GM12878 (cell line): Measurements from ENCODE around the gene SNX17. TPM values are rescaled to one million over a fixed set of nuclear protein-coding genes. Genes with fewer than 3 reads are reported as not detected.

Experiments used
- ATAC-seq: fragments of 200-7000 bp; cut with Tn5 transposase; 3 replicates; pipeline ENCODE4 v1.9.1; 2020; ENCODE audit warnings: mild to moderate bottlenecking, moderate library complexity
- BruUV-seq: library from RNA; stranded (reverse); fragments of 400-500 nt; replicated peaks from 2 replicates; lab custom pipeline; 2021; lab: Mats Ljungman, UMichigan
- CTCF ChIA-PET: fragments of 300-600 bp; sonication (Branson Sonifier 250); formaldehyde crosslinking; extraction: SDS; loops from one replicate; lab custom pipeline; 2021; ENCODE audit warnings: inconsistent platforms; lab: Yijun Ruan, JAX
- POLR2A ChIA-PET: fragments of 350-600 bp; formaldehyde crosslinking; extraction: SDS; loops from one replicate; lab custom pipeline; 2021; ENCODE audit warnings: inconsistent platforms; lab: Charles Lee
- RAD21 ChIA-PET: fragments of 300-600 bp; sonication (Branson Sonifier 250); formaldehyde crosslinking; loops from one replicate; lab custom pipeline; 2023; ENCODE audit warnings: antibody characterized with exemption; ENCODE audit not compliant: unreplicated experiment; lab: Charles Lee
- SMC1A ChIA-PET: fragments of 300-600 bp; sonication (Branson Sonifier 250); formaldehyde crosslinking; loops from one replicate; lab custom pipeline; 2023; ENCODE audit not compliant: unreplicated experiment, uncharacterized antibody; lab: Charles Lee
- DNase-seq: peaks from one replicate; pipeline ENCODE4 v3.0.0-alpha.2; 2011; ENCODE audit warnings: low read depth, low spot score
- FAIRE-seq: peaks from 3 replicates; lab custom pipeline; 2011; peaks lifted over from hg19 to GRCh38; lab: Jason Lieb, UNC
- H2AFZ ChIP-seq: 2 replicates; pipeline ENCODE4 v1.6.0; 2011; ENCODE audit warnings: low read depth, low read length, control low read depth; ENCODE audit not compliant: control insufficient read depth
- H3K27ac ChIP-seq: 2 replicates; pipeline ENCODE4 v1.5.1; 2011; ENCODE audit warnings: control low read depth; ENCODE audit not compliant: control insufficient read depth, insufficient read depth
- H3K27me3 ChIP-seq, 2 experiments: replicated peaks in 1 of 2; 2 replicates each; pipeline versions ENCODE4 v1.6.0 to v1.6.1; 2011; ENCODE audit warnings: low read length in 1 of 2; ENCODE audit not compliant: control insufficient read depth in 2 of 2, insufficient read depth in 2 of 2
- H3K36me3 ChIP-seq, 2 experiments: 2 replicates each; pipeline ENCODE4 v1.5.1; 2011; ENCODE audit warnings: low read length in 1 of 2; ENCODE audit not compliant: control insufficient read depth in 2 of 2, insufficient read depth in 2 of 2
- H3K4me1 ChIP-seq: 2 replicates; pipeline ENCODE4 v1.6.1; 2011; ENCODE audit warnings: mild to moderate bottlenecking, low read length, moderate library complexity, mixed read lengths; ENCODE audit not compliant: control insufficient read depth, insufficient read depth
- H3K4me2 ChIP-seq: 2 replicates; pipeline ENCODE4 v1.6.0; 2011; ENCODE audit warnings: control low read depth; ENCODE audit not compliant: control insufficient read depth, insufficient read depth
- H3K4me3 ChIP-seq: fragments of 200-600 bp; sonication (generic); 2 replicates; pipeline ENCODE4 v1.5.1; 2016
- H3K79me2 ChIP-seq: 2 replicates; pipeline ENCODE4 v1.6.0; 2011; ENCODE audit warnings: low read length; ENCODE audit not compliant: control insufficient read depth, insufficient read depth
- H3K9ac ChIP-seq: 2 replicates; pipeline ENCODE4 v1.8.0; 2011; ENCODE audit warnings: low read length, control low read depth, mixed read lengths; ENCODE audit not compliant: control insufficient read depth, insufficient read depth
- H3K9me3 ChIP-seq: replicated peaks from 3 replicates; pipeline ENCODE4 v1.5.1; 2011; ENCODE audit warnings: mild to moderate bottlenecking, low read length; ENCODE audit not compliant: control insufficient read depth, insufficient read depth
- H4K20me1 ChIP-seq: 2 replicates; pipeline ENCODE4 v1.6.0; 2011; ENCODE audit not compliant: control insufficient read depth, insufficient read depth
- BACH1 ChIP-seq: fragments of 450-650 bp; IDR thresholded peaks from 2 replicates; pipeline ENCODE4 v1.6.1; 2017; ENCODE audit warnings: mild to moderate bottlenecking, borderline replicate concordance
- CBX3 ChIP-seq: fragments of 200-600 bp; sonication (generic); IDR thresholded peaks from 2 replicates; pipeline ENCODE4 v1.6.1; 2016; ENCODE audit warnings: low read depth, borderline replicate concordance
- CTCF ChIP-seq, 3 experiments: IDR thresholded peaks in 2 of 3; conservative IDR thresholded peaks in 1 of 3; 2 replicates each; pipeline ENCODE4 v1.5.1; 2011; ENCODE audit warnings: low read depth in 3 of 3, low read length in 3 of 3, mild to moderate bottlenecking in 3 of 3, control low read depth in 2 of 3, moderate library complexity in 2 of 3, inconsistent platforms in 1 of 3, mixed read lengths in 1 of 3; ENCODE audit not compliant: control insufficient read depth in 2 of 3, insufficient read depth in 1 of 3; ENCODE audit errors: extremely low read depth in 1 of 3
- E2F4 ChIP-seq: IDR thresholded peaks from 2 replicates; pipeline ENCODE4 v1.6.1; 2012; ENCODE audit warnings: low read depth, low read length, improper control_type of control experiment
- FOS ChIP-seq: IDR thresholded peaks from 3 replicates; pipeline ENCODE4 v1.6.1; 2011; ENCODE audit warnings: borderline replicate concordance; ENCODE audit not compliant: insufficient read length; ENCODE audit errors: extremely low read depth
- HSF1 ChIP-seq: fragments of 150-350 bp; IDR thresholded peaks from 2 replicates; pipeline ENCODE4 v1.6.1; 2014; ENCODE audit warnings: mild to moderate bottlenecking, low read depth, low read length
- IKZF1 ChIP-seq: fragments of 450-650 bp; conservative IDR thresholded peaks from 2 replicates; pipeline ENCODE4 v1.6.1; 2017; ENCODE audit warnings: antibody characterized with exemption, mild to moderate bottlenecking
- KLF5 ChIP-seq: fragments of 450-650 bp; IDR thresholded peaks from 2 replicates; pipeline ENCODE4 v1.6.1; 2014; ENCODE audit warnings: mild to moderate bottlenecking; ENCODE audit not compliant: partially characterized antibody
- MYC ChIP-seq: IDR thresholded peaks from 2 replicates; pipeline ENCODE4 v1.6.1; 2011; ENCODE audit warnings: mild to moderate bottlenecking, low read length, moderate library complexity, inconsistent platforms; ENCODE audit not compliant: insufficient read depth, insufficient replicate concordance, insufficient read length, severe bottlenecking
- POLR2AphosphoS5 ChIP-seq: IDR thresholded peaks from 2 replicates; pipeline ENCODE4 v1.6.1; 2011; ENCODE audit warnings: mild to moderate bottlenecking, low read length, inconsistent platforms
- SREBF2 ChIP-seq: IDR thresholded peaks from 2 replicates; pipeline ENCODE4 v1.6.1; 2012; ENCODE audit warnings: mild to moderate bottlenecking, low read length
- TAF1 ChIP-seq: IDR thresholded peaks from 2 replicates; pipeline ENCODE4 v1.6.1; 2011; ENCODE audit warnings: mild to moderate bottlenecking, low read depth, low read length, borderline replicate concordance
- ZBTB11 ChIP-seq: fragments of 450-650 bp; formaldehyde crosslinking; IDR thresholded peaks from 2 replicates; pipeline ENCODE4 v1.5.0; 2022; ENCODE audit warnings: mild to moderate bottlenecking, missing genetic modification characterization
- ZNF217 ChIP-seq: fragments of 450-650 bp; IDR thresholded peaks from 2 replicates; pipeline ENCODE4 v1.6.1; 2017; ENCODE audit warnings: antibody characterized with exemption, mild to moderate bottlenecking
- ZNF384 ChIP-seq: IDR thresholded peaks from 2 replicates; pipeline ENCODE4 v1.6.1; 2012; ENCODE audit warnings: low read depth, mild to moderate bottlenecking, low read length, improper control_type of control experiment, borderline replicate concordance
- ZNF622 ChIP-seq: fragments of 450-650 bp; IDR thresholded peaks from 2 replicates; pipeline ENCODE4 v1.6.1; 2017; ENCODE audit warnings: mild to moderate bottlenecking, inconsistent platforms
- WGBS: methylation state at CpG from one replicate; pipeline ENCODE4 v1.1.6; 2016; ENCODE audit warnings: low lambda C conversion rate; ENCODE audit not compliant: insufficient replicate concordance, insufficient coverage; ENCODE audit errors: missing lambda C conversion rate; 5-methylcytosine and 5-hydroxymethylcytosine counted together
- in situ Hi-C: fragments of 300-500 bp; cut with MboI; formaldehyde crosslinking; loops from 9 replicates; pipeline ENCODE4 v1.14.3; 2018; ENCODE audit warnings: mixed read lengths
- intact Hi-C: fragments of 100-400 bp; cut with micrococcal nuclease; formaldehyde crosslinking; loops from one replicate; pipeline ENCODE4 v1.14.2; 2022; ENCODE audit not compliant: unreplicated experiment
- polyA plus RNA-seq, 11 experiments: library from polyadenylated mRNA; depleted of rRNA in 4 of 11; unstranded in 6 of 11; stranded (reverse) in 5 of 11; fragments of >200 nt; fragmentation: Nextera tagmentation in 4 of 11; fragmentation: Illumina TruSeq in 1 of 11; extraction: Ambion mirVana in 4 of 11; extraction: Trizol in 1 of 11; gene quantifications; 1 replicate in 1 of 11; 2 replicates in 10 of 11; pipeline versions ENCODE4 v1.2.1 to v1.2.3, GENCODE V29; 2011 to 2016; ENCODE audit warnings: inconsistent platforms in 2 of 11, missing spikeins in 2 of 11, low read depth in 1 of 11
- total RNA-seq, 4 experiments: library from RNA; depleted of rRNA in 3 of 4; stranded (reverse); fragments of >200 nt in 3 of 4; fragmentation: Illumina TruSeq in 1 of 4; extraction: Trizol in 1 of 4; gene quantifications; 2 replicates each; pipeline versions ENCODE4 v1.2.1 to v1.2.3, GENCODE V29; 2013 to 2021

The SNX17 gene
- total and polyA plus RNA-seq, 10 of the 15 experiments (the other 5 are each of a cell fraction or from before 2014, with no cell fraction given): 6.5 to 116 (median 84.4) TPM

GRCh38 chr2:27412419-27413152 lies 42.2 kb downstream of the SNX17 start:
- CTCF ChIA-PET: no interaction called here
- TF ChIP-seq BACH1 (no peak), SREBF2 (no peak), IKZF1 (no peak), ZNF217 (no peak), E2F4 (no peak), POLR2AphosphoS5 (no peak), CTCF (IDR thresholded peaks at IDR 0.05 in 2 of 3, conservative IDR thresholded peaks at IDR 0.05 in 1 of 3; ENCODE audit: control insufficient read depth in 2 of 3, extremely low read depth in 1 of 3, insufficient read depth in 1 of 3, low read depth in 3 of 3, low read length in 3 of 3) (no peak), ZNF384 (no peak), ZBTB11 (no peak), KLF5 (no peak), CBX3 (no peak), HSF1 (no peak), FOS (no peak), TAF1 (no peak), ZNF622 (no peak), MYC (no peak)

More at GRCh38 chr2:27412419-27413152, 42.2 kb downstream of the SNX17 start:
- no peaks in the 10 kb centered on the region for H3K9me3 ChIP-seq
- H3K4me1 ChIP-seq: peaks cover 3% of the 10 kb centered on the region; the same call in 1 of the 2 replicates
- WGBS: 62% methylated on average over 9 of the region's 9 CpGs
- intact Hi-C loops (no loop called here), in situ Hi-C loops (no loop called here)
- no peak for DNase-seq
- H3K27ac ChIP-seq: no peak overlapping the region
- ATAC-seq: no peak
- FAIRE-seq: no peak
- H3K9ac ChIP-seq: no peak overlapping the region
- H2AFZ ChIP-seq: no peak overlapping the region
- H4K20me1 ChIP-seq: no peaks in the 10 kb centered on the region
- no peak overlapping the region for H3K4me3 ChIP-seq
- BruUV-seq: no TSS peak
- SMC1A ChIA-PET: no interaction called here
- no peak overlapping the region for H3K4me2 ChIP-seq
- no peaks in the 10 kb centered on the region for H3K36me3 ChIP-seq
- no peaks in the 10 kb centered on the region for H3K27me3 ChIP-seq
- peaks cover 18% of the 10 kb centered on the region for H3K79me2 ChIP-seq
- RAD21 ChIA-PET: no interaction called here
- POLR2A ChIA-PET: interaction anchor here (1.1 kb wide), 1 partner anchor 8 kb away, joined by 5 read pairs; no protein-coding TSS in a partner anchor
